DOHH2 (cell line): Measurements from ENCODE around the gene ASIC3.

Experiments used
- H3F3A ChIP-seq: fragments of 200-600 bp; sonication (generic), shearing (Covaris generic); 2 replicates; pipeline ENCODE4 v1.6.0; 2016; ENCODE audit warnings: antibody characterized with exemption, mild to moderate bottlenecking; ENCODE audit not compliant: control insufficient read depth, insufficient read depth
- H3K27ac ChIP-seq: fragments of 200-600 bp; sonication (generic); 2 replicates; pipeline ENCODE4 v1.5.1; 2014; ENCODE audit warnings: low read depth, mild to moderate bottlenecking, low read length, moderate library complexity
- H3K27me3 ChIP-seq: fragments of 200-600 bp; sonication (generic); 2 replicates; pipeline ENCODE4 v1.6.1; 2014; ENCODE audit warnings: mild to moderate bottlenecking, low read length, mixed read lengths; ENCODE audit not compliant: control insufficient read depth
- H3K36me3 ChIP-seq: fragments of 200-600 bp; sonication (generic); 2 replicates; pipeline ENCODE4 v1.6.1; 2014; ENCODE audit warnings: mild to moderate bottlenecking, low read length, moderate library complexity, mixed read lengths; ENCODE audit not compliant: control insufficient read depth
- H3K4me1 ChIP-seq: fragments of 200-600 bp; sonication (generic); 2 replicates; pipeline ENCODE4 v1.6.1; 2014; ENCODE audit warnings: mild to moderate bottlenecking, low read length, mixed read lengths; ENCODE audit not compliant: control insufficient read depth
- H3K4me2 ChIP-seq: fragments of 200-600 bp; sonication (generic); 2 replicates; pipeline ENCODE4 v1.6.0; 2014; ENCODE audit warnings: mild to moderate bottlenecking, low read length, moderate library complexity
- H3K4me3 ChIP-seq: fragments of 200-600 bp; sonication (generic); 2 replicates; pipeline ENCODE4 v1.5.1; 2014; ENCODE audit warnings: mild to moderate bottlenecking, low read length, mixed read lengths
- H3K79me2 ChIP-seq: fragments of 200-600 bp; sonication (generic); 2 replicates; pipeline ENCODE4 v1.6.1; 2014; ENCODE audit warnings: mild to moderate bottlenecking, low read length, mixed read lengths; ENCODE audit not compliant: control insufficient read depth
- H3K9me2 ChIP-seq: fragments of 200-600 bp; sonication (generic); replicated peaks from 2 replicates; pipeline ENCODE4 v1.6.1; 2014; ENCODE audit warnings: mild to moderate bottlenecking, low read length, mixed read lengths; ENCODE audit not compliant: control insufficient read depth
- H3K9me3 ChIP-seq: fragments of 200-600 bp; sonication (generic); 2 replicates; pipeline ENCODE4 v1.6.1; 2014; ENCODE audit warnings: antibody characterized with exemption, low read length, mixed read lengths; ENCODE audit not compliant: control insufficient read depth, insufficient read depth
- H4K20me1 ChIP-seq: fragments of 200-600 bp; sonication (generic); 2 replicates; pipeline ENCODE4 v1.6.0; 2014; ENCODE audit warnings: low read depth, mild to moderate bottlenecking, antibody characterized with exemption, low read length, moderate library complexity; ENCODE audit not compliant: control insufficient read depth, insufficient read depth
- EZH2phosphoT487 ChIP-seq: fragments of 200-600 bp; sonication (generic); IDR thresholded peaks from 2 replicates; pipeline ENCODE4 v1.6.1; 2017; ENCODE audit warnings: borderline replicate concordance, mild to moderate bottlenecking, antibody characterized with exemption, low read length, moderate library complexity, mixed read lengths
- TF ChIP-seq, protein P1 (sequence below): fragments of 200-600 bp; sonication (generic); IDR thresholded peaks from one replicate; pipeline ENCODE4 v1.5.1; 2014; ENCODE audit warnings: antibody characterized with exemption, mild to moderate bottlenecking, low read depth, low read length; ENCODE audit not compliant: poor library complexity, severe bottlenecking

The ASIC3 gene

GRCh38 chr7:151020231-151020630 is 28.1 kb upstream of the ASIC3 start:
- Histone ChIP-seq H3K9me2 (no peaks in the 10 kb centered on the region), H3K4me3 (no peak overlapping the region), H3K36me3 (no peaks in the 10 kb centered on the region), H3K27me3 (peaks cover 23% of the 10 kb centered on the region), H4K20me1 (no peaks in the 10 kb centered on the region), H3K4me2 (no peak overlapping the region), H3K27ac (no peak overlapping the region), H3K79me2 (no peaks in the 10 kb centered on the region), H3K4me1 (peaks cover 20% of the 10 kb centered on the region), H3F3A (no peaks in the 10 kb centered on the region), H3K9me3 (no peaks in the 10 kb centered on the region)
- no peak for TF ChIP-seq EZH2phosphoT487
- TF ChIP-seq, protein P1, sequence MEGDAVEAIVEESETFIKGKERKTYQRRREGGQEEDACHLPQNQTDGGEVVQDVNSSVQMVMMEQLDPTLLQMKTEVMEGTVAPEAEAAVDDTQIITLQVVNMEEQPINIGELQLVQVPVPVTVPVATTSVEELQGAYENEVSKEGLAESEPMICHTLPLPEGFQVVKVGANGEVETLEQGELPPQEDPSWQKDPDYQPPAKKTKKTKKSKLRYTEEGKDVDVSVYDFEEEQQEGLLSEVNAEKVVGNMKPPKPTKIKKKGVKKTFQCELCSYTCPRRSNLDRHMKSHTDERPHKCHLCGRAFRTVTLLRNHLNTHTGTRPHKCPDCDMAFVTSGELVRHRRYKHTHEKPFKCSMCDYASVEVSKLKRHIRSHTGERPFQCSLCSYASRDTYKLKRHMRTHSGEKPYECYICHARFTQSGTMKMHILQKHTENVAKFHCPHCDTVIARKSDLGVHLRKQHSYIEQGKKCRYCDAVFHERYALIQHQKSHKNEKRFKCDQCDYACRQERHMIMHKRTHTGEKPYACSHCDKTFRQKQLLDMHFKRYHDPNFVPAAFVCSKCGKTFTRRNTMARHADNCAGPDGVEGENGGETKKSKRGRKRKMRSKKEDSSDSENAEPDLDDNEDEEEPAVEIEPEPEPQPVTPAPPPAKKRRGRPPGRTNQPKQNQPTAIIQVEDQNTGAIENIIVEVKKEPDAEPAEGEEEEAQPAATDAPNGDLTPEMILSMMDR: no peak

GRCh38 chr7:151023232-151023631 is 25.1 kb upstream of the ASIC3 start:
- Histone ChIP-seq H3K4me2 (no peak overlapping the region), H3K4me3 (no peak overlapping the region), H3K36me3 (no peaks in the 10 kb centered on the region), H3K9me3 (no peaks in the 10 kb centered on the region), H3K79me2 (no peaks in the 10 kb centered on the region), H3F3A (no peaks in the 10 kb centered on the region), H4K20me1 (no peaks in the 10 kb centered on the region), H3K27ac (no peak overlapping the region), H3K27me3 (peaks cover 23% of the 10 kb centered on the region), H3K9me2 (no peaks in the 10 kb centered on the region), H3K4me1 (peaks cover 12% of the 10 kb centered on the region)
- TF ChIP-seq EZH2phosphoT487: no peak
- TF ChIP-seq, protein P1: no peak

DNA sequence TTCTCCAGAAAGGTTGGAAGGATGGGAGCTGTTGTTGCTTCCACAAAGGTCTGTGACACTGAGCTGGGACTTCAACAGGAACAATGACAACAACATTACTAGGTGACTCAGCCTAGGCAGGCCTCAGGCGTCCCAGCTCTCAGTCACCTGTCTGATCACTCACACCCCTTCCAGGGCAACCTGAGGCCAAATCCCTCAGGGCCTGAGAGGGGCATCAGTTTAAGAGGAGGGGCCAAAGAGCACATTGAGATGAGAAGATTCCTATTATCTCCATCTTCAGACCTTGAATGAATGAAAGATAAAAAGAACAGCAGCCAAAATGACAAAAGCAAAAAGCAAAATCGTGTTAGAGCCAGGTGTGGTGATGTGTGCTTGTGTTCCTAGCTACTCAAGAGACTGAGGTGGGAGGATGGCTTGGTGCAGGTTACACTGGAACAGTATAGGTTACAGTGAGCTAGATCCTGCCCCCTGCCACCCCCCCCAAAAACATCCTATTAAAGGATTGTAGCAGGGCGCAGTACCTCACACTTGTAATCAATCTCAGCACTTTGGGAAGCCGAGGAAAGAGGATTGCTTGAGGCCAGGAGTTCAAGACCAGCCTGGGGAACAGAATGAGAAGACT is 23.8 kb upstream of the ASIC3 start, which contains the start of gene ATG9B:
Gene ATG9B (minus strand): TSS at position 60 of the 622 bp plus-strand sequence. CDS start 71 bp downstream, outside the sequence.
- Histone ChIP-seq H3K9me2 (no peaks in the 10 kb centered on the region), H3K79me2 (peaks cover 13% of the 10 kb centered on the region), H3K4me2 (no peak within 1 kb of the TSS), H3K27me3 (peaks cover 20% of the 10 kb centered on the region), H3K36me3 (no peaks in the 10 kb centered on the region; the same call in 1 of the 2 replicates), H3K9me3 (no peaks in the 10 kb centered on the region), H3F3A (no peaks in the 10 kb centered on the region), H3K27ac (no peak within 1 kb of the TSS), H4K20me1 (no peaks in the 10 kb centered on the region), H3K4me3 (no peak within 1 kb of the TSS), H3K4me1 (peaks cover 17% of the 10 kb centered on the region)
- no peak for TF ChIP-seq EZH2phosphoT487
- TF ChIP-seq, protein P1: no peak
